ENCODE measurements around the gene OR52J3.
"Not testable (repeated sequence)": the region's sequence is repeated elsewhere in the genome, so short reads cannot be mapped to it uniquely, and the experiment has no call there.

OR52J3 gene

GRCh38 chr11:5042091-5042490 lies 4.2 kb upstream of the OR52J3 start:
- no peaks in the 10 kb centered on the region for H3K9me3 ChIP-seq (ENCODE audit: control insufficient read depth, low read length)
- no peak overlapping the region for H3K4me3 ChIP-seq (ENCODE audit: insufficient read depth, low read depth, low read length, poor library complexity, severe bottlenecking)
- H3K4me1 ChIP-seq (ENCODE audit: control insufficient read depth, insufficient read depth, low read length, poor library complexity, severe bottlenecking) = no peaks in the 10 kb centered on the region
- H3K27ac ChIP-seq (ENCODE audit: insufficient read depth, low read length, poor library complexity, severe bottlenecking) = no peak overlapping the region
- no peaks in the 10 kb centered on the region for H3K36me3 ChIP-seq (ENCODE audit: control insufficient read depth, insufficient read depth, low read length)
- H3K27me3 ChIP-seq (replicated peaks; ENCODE audit: control insufficient read depth, insufficient read depth, low read length, poor library complexity, severe bottlenecking) = no peaks in the 10 kb centered on the region
- no peak for DNase-seq

GRCh38 chr11:5043380-5043779 lies 2.9 kb upstream of the OR52J3 start:
- H3K36me3 ChIP-seq (ENCODE audit: control insufficient read depth, insufficient read depth, low read length) = no peaks in the 10 kb centered on the region
- no peaks in the 10 kb centered on the region for H3K27me3 ChIP-seq (replicated peaks; ENCODE audit: control insufficient read depth, insufficient read depth, low read length, poor library complexity, severe bottlenecking)
- H3K9me3 ChIP-seq (ENCODE audit: control insufficient read depth, low read length) = no peaks in the 10 kb centered on the region
- no peaks in the 10 kb centered on the region for H3K4me1 ChIP-seq (ENCODE audit: control insufficient read depth, insufficient read depth, low read length, poor library complexity, severe bottlenecking)
- no peak overlapping the region for H3K27ac ChIP-seq (ENCODE audit: insufficient read depth, low read length, poor library complexity, severe bottlenecking)
- DNase-seq = no peak
- no peak overlapping the region for H3K4me3 ChIP-seq (ENCODE audit: insufficient read depth, low read depth, low read length, poor library complexity, severe bottlenecking)

- H3K9me3 ChIP-seq (ENCODE audit: control insufficient read depth, low read length) = no peaks in the 10 kb centered on the region
- H3K27me3 ChIP-seq (replicated peaks; ENCODE audit: control insufficient read depth, insufficient read depth, low read length, poor library complexity, severe bottlenecking) = no peaks in the 10 kb centered on the region
- no peak overlapping the region for H3K4me3 ChIP-seq (ENCODE audit: insufficient read depth, low read depth, low read length, poor library complexity, severe bottlenecking)
- no peaks in the 10 kb centered on the region for H3K36me3 ChIP-seq (ENCODE audit: control insufficient read depth, insufficient read depth, low read length)
- no peak for DNase-seq
- H3K27ac ChIP-seq (ENCODE audit: insufficient read depth, low read length, poor library complexity, severe bottlenecking) = no peak overlapping the region
- H3K4me1 ChIP-seq (ENCODE audit: control insufficient read depth, insufficient read depth, low read length, poor library complexity, severe bottlenecking) = no peaks in the 10 kb centered on the region
Observed at GRCh38 chr11:5046754-5047330, 516 bp downstream of the OR52J3 start.

- H3K9me3 ChIP-seq (ENCODE audit: control insufficient read depth, low read length); H3K36me3 ChIP-seq (ENCODE audit: control insufficient read depth, insufficient read depth, low read length); H3K4me1 ChIP-seq (ENCODE audit: control insufficient read depth, insufficient read depth, low read length, poor library complexity, severe bottlenecking); DNase-seq; H3K27ac ChIP-seq (ENCODE audit: insufficient read depth, low read length, poor library complexity, severe bottlenecking); H3K4me3 ChIP-seq (ENCODE audit: insufficient read depth, low read depth, low read length, poor library complexity, severe bottlenecking); H3K27me3 ChIP-seq (replicated peaks; ENCODE audit: control insufficient read depth, insufficient read depth, low read length, poor library complexity, severe bottlenecking): not testable (repeated sequence)
Observed at GRCh38 chr11:5058679-5059078, 12.4 kb downstream of the OR52J3 start.

- Histone ChIP-seq H3K36me3 (ENCODE audit: control insufficient read depth, insufficient read depth, low read length) (no peaks in the 10 kb centered on the region), H3K9me3 (ENCODE audit: control insufficient read depth, low read length) (no peaks in the 10 kb centered on the region), H3K4me1 (ENCODE audit: control insufficient read depth, insufficient read depth, low read length, poor library complexity, severe bottlenecking) (no peaks in the 10 kb centered on the region), H3K27ac (ENCODE audit: insufficient read depth, low read length, poor library complexity, severe bottlenecking) (no peak within 1 kb of the TSS), H3K4me3 (ENCODE audit: insufficient read depth, low read depth, low read length, poor library complexity, severe bottlenecking) (no peak within 1 kb of the TSS), H3K27me3 (replicated peaks; ENCODE audit: control insufficient read depth, insufficient read depth, low read length, poor library complexity, severe bottlenecking) (no peaks in the 10 kb centered on the region)
- DNase-seq = no peak
Observed at GRCh38 chr11:5059391-5059790, 13.1 kb downstream of the OR52J3 start, which contains the start of gene OR52E2. TSS of gene OR52E2 (minus strand) at chr11:5059627. CDS start at chr11:5059627, 0 bp downstream.

GRCh38 chr11:5065027-5065426 lies 18.7 kb downstream of the OR52J3 start:
- Histone ChIP-seq H3K9me3 (ENCODE audit: control insufficient read depth, low read length) (no peaks in the 10 kb centered on the region), H3K27me3 (replicated peaks; ENCODE audit: control insufficient read depth, insufficient read depth, low read length, poor library complexity, severe bottlenecking) (no peaks in the 10 kb centered on the region), H3K4me1 (ENCODE audit: control insufficient read depth, insufficient read depth, low read length, poor library complexity, severe bottlenecking) (no peaks in the 10 kb centered on the region), H3K4me3 (ENCODE audit: insufficient read depth, low read depth, low read length, poor library complexity, severe bottlenecking) (no peak overlapping the region), H3K36me3 (ENCODE audit: control insufficient read depth, insufficient read depth, low read length) (no peaks in the 10 kb centered on the region), H3K27ac (ENCODE audit: insufficient read depth, low read length, poor library complexity, severe bottlenecking) (no peak overlapping the region)
- no peak for DNase-seq

GRCh38 chr11:5069272-5069671 lies 22.9 kb downstream of the OR52J3 start, which contains the start of gene OR52E1:
TSS of gene OR52E1 (plus strand) at chr11:5069572.
- Histone ChIP-seq H3K4me1 (ENCODE audit: control insufficient read depth, insufficient read depth, low read length, poor library complexity, severe bottlenecking) (no peaks in the 10 kb centered on the region), H3K4me3 (ENCODE audit: insufficient read depth, low read depth, low read length, poor library complexity, severe bottlenecking) (no peak within 1 kb of the TSS), H3K9me3 (ENCODE audit: control insufficient read depth, low read length) (no peaks in the 10 kb centered on the region), H3K36me3 (ENCODE audit: control insufficient read depth, insufficient read depth, low read length) (no peaks in the 10 kb centered on the region), H3K27me3 (replicated peaks; ENCODE audit: control insufficient read depth, insufficient read depth, low read length, poor library complexity, severe bottlenecking) (no peaks in the 10 kb centered on the region), H3K27ac (ENCODE audit: insufficient read depth, low read length, poor library complexity, severe bottlenecking) (no peak within 1 kb of the TSS)
- no peak for DNase-seq

GRCh38 chr11:5071799-5072198 lies 25.5 kb downstream of the OR52J3 start:
- Histone ChIP-seq H3K4me1 (ENCODE audit: control insufficient read depth, insufficient read depth, low read length, poor library complexity, severe bottlenecking) (no peaks in the 10 kb centered on the region), H3K27ac (ENCODE audit: insufficient read depth, low read length, poor library complexity, severe bottlenecking) (no peak overlapping the region), H3K4me3 (ENCODE audit: insufficient read depth, low read depth, low read length, poor library complexity, severe bottlenecking) (no peak overlapping the region)

GRCh38 chr11:5081405-5081804 lies 35.1 kb downstream of the OR52J3 start:
- Histone ChIP-seq H3K4me3 (ENCODE audit: insufficient read depth, low read depth, low read length, poor library complexity, severe bottlenecking) (no peak overlapping the region), H3K27me3 (replicated peaks; ENCODE audit: control insufficient read depth, insufficient read depth, low read length, poor library complexity, severe bottlenecking) (no peaks in the 10 kb centered on the region), H3K36me3 (ENCODE audit: control insufficient read depth, insufficient read depth, low read length) (no peaks in the 10 kb centered on the region), H3K9me3 (ENCODE audit: control insufficient read depth, low read length) (no peaks in the 10 kb centered on the region), H3K4me1 (ENCODE audit: control insufficient read depth, insufficient read depth, low read length, poor library complexity, severe bottlenecking) (no peaks in the 10 kb centered on the region), H3K27ac (ENCODE audit: insufficient read depth, low read length, poor library complexity, severe bottlenecking) (no peak overlapping the region)
- DNase-seq = no peak

More at GRCh38 chr11:5071799-5072198, 25.5 kb downstream of the OR52J3 start:
- Histone ChIP-seq H3K27me3 (replicated peaks; ENCODE audit: control insufficient read depth, insufficient read depth, low read length, poor library complexity, severe bottlenecking) (no peaks in the 10 kb centered on the region), H3K9me3 (ENCODE audit: control insufficient read depth, low read length) (no peaks in the 10 kb centered on the region), H3K36me3 (ENCODE audit: control insufficient read depth, insufficient read depth, low read length) (no peaks in the 10 kb centered on the region)
- DNase-seq = no peak

GRCh38 chr11:5083602-5084001 lies 37.3 kb downstream of the OR52J3 start:
- no peak overlapping the region for H3K4me3 ChIP-seq (ENCODE audit: insufficient read depth, low read depth, low read length, poor library complexity, severe bottlenecking)
- H3K4me1 ChIP-seq (ENCODE audit: control insufficient read depth, insufficient read depth, low read length, poor library complexity, severe bottlenecking) = no peaks in the 10 kb centered on the region
- no peak overlapping the region for H3K27ac ChIP-seq (ENCODE audit: insufficient read depth, low read length, poor library complexity, severe bottlenecking)
- H3K36me3 ChIP-seq (ENCODE audit: control insufficient read depth, insufficient read depth, low read length) = no peaks in the 10 kb centered on the region
- no peak for DNase-seq
- H3K9me3 ChIP-seq (ENCODE audit: control insufficient read depth, low read length) = no peaks in the 10 kb centered on the region
- no peaks in the 10 kb centered on the region for H3K27me3 ChIP-seq (replicated peaks; ENCODE audit: control insufficient read depth, insufficient read depth, low read length, poor library complexity, severe bottlenecking)
